ENCODE data around the gene XXYLT1. TPM values are rescaled to one million over a fixed set of nuclear protein-coding genes. Genes with fewer than 3 reads are reported as not detected.

XXYLT1 gene
- total and polyA plus RNA-seq, 9 of the 15 experiments (the other 6 are each of a cell fraction or from before 2014, with no cell fraction given), result 1.9 to 18.9 (median 15.0) TPM

DNA sequence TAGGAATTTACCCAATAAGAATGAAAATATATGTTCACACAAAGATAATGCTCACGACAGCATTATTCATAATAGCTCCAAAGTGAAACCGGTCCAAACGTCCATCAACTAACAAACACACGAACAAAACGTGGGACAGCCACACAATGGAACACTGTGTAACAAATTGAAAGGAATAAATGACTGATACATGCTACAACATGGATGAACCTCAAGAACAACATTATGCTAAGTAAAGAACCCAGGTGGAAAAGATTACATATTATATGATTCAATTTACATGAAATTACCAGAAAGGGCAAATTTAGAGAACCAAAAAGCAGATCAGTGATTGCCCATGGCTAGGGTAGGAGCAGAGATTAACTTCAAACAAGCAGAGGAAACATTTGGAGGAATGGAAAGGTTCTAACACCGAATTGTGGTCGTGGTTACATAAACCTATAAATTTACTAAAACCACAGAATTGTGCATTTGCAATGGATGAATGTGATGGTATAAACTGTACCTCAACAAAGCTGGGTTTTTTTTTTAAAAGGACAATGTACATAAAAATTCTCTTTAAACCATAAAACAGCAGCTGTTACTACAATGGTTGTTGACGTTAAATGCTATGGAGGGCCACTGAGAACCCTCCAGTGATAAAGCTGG lies 76.3 kb downstream of the XXYLT1 start:
- POLR2A ChIA-PET, result interaction anchor here (0.7 to 3.3 kb wide), 7 partner anchors 9 to 156 kb away, joined by 3 to 11 read pairs (median 3); no protein-coding TSS in a partner anchor
- Histone ChIP-seq H3K9me1 (ENCODE audit: control insufficient read depth, insufficient read depth, low read length) (no peaks in the 10 kb centered on the region), H3K4me3 (peak overlapping the region; percentile 3; the same call in 1 of the 2 replicates), H3K27me3 (ENCODE audit: control insufficient read depth in 2 of 2, insufficient read depth in 2 of 2, low read length in 2 of 2) (no peaks in the 10 kb centered on the region), H3K79me2 (ENCODE audit: control insufficient read depth, insufficient read depth, low read length) (peaks cover 47% of the 10 kb centered on the region), H3K27ac (ENCODE audit: extremely low read depth, low read depth, low read length) (peak overlapping the region; percentile 50), H3K9ac (ENCODE audit: insufficient read depth in 1 of 2, low read depth in 2 of 2, low read length in 2 of 2) (peak overlapping the region in 1 of 2 experiments; percentile 47; a peak in 2 of 4 replicates), H2AFZ (ENCODE audit: low read depth, low read length) (peak overlapping the region; percentile 73), H3K9me3 (replicated peaks; ENCODE audit: control insufficient read depth, insufficient read depth, low read depth, low read length) (peaks cover 6% of the 10 kb centered on the region), H3K4me1 (replicated peaks in 1 of 2; ENCODE audit: control insufficient read depth in 2 of 2, insufficient read depth in 2 of 2, low read length in 2 of 2) (peaks cover 18 to 33% of the 10 kb centered on the region in 2 experiments), H3K4me2 (ENCODE audit: insufficient read depth, low read length) (peak overlapping the region; percentile 69), H4K20me1 (replicated peaks; ENCODE audit: control insufficient read depth, insufficient read depth, low read length) (no peaks in the 10 kb centered on the region), H3K36me3 (ENCODE audit: control insufficient read depth, insufficient read depth, low read length) (no peaks in the 10 kb centered on the region)
- no peak for DNase-seq (ENCODE audit: extremely low read depth in 1 of 4, low spot score in 3 of 4)
- in situ Hi-C loops (cut with MboI), result no loop called here
- peak; percentile 44 for ATAC-seq
- CTCF ChIA-PET (ENCODE audit: low intra/inter-chr PET ratio), result no interaction called here
- FAIRE-seq, result no peak
- no TSS peak for BruUV-seq (replicated peaks)
- intact Hi-C loops (cut with micrococcal nuclease), result no loop called here
- WGBS (ENCODE audit: insufficient coverage, low coverage, missing lambda C conversion rate), result 18% methylated on average over 8 of the region's 8 CpGs
- TF ChIP-seq RBBP5 (IDR thresholded peaks at IDR 0.05; ENCODE audit: borderline replicate concordance, insufficient read depth, low read length, poor library complexity, severe bottlenecking) (peak; percentile 28), DPF2 (IDR thresholded peaks at IDR 0.05) (peak; percentile 18; the same call in 1 of the 2 replicates), SNIP1 (IDR thresholded peaks at IDR 0.05; ENCODE audit: low read depth) (no peak), ZKSCAN3 (CRISPR knock-in tag; IDR thresholded peaks at IDR 0.05) (no peak), ETV6 (IDR thresholded peaks at IDR 0.05; ENCODE audit: borderline replicate concordance in 1 of 2, low read depth in 2 of 2, low read length in 1 of 2) (no peak), ETV6 (CRISPR knock-in tag; IDR thresholded peaks at IDR 0.05; ENCODE audit: borderline replicate concordance) (no peak), MTA3 (IDR thresholded peaks at IDR 0.05; ENCODE audit: borderline replicate concordance) (0 out of 2 replicates have a peak, but pooled peaks have one; percentile 24), SNRNP70 (optimal IDR thresholded peaks at IDR 0.05; ENCODE audit: low read depth, low read length) (no peak), TAL1 (IDR thresholded peaks at IDR 0.05) (no peak)
- TF ChIP-seq, protein P1, sequence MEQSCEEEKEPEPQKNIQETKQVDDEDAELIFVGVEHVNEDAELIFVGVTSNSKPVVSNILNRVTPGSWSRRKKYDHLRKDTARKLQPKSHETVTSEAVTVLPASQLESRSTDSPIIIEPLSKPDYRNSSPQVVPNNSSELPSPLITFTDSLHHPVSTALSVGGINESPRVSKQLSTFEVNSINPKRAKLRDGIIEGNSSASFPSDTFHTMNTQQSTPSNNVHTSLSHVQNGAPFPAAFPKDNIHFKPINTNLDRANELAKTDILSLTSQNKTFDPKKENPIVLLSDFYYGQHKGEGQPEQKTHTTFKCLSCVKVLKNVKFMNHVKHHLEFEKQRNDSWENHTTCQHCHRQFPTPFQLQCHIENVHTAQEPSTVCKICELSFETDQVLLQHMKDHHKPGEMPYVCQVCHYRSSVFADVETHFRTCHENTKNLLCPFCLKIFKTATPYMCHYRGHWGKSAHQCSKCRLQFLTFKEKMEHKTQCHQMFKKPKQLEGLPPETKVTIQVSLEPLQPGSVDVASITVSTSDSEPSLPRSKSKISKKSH (CRISPR knock-in tag; IDR thresholded peaks at IDR 0.05), result no peak
- TF ChIP-seq, protein P2, sequence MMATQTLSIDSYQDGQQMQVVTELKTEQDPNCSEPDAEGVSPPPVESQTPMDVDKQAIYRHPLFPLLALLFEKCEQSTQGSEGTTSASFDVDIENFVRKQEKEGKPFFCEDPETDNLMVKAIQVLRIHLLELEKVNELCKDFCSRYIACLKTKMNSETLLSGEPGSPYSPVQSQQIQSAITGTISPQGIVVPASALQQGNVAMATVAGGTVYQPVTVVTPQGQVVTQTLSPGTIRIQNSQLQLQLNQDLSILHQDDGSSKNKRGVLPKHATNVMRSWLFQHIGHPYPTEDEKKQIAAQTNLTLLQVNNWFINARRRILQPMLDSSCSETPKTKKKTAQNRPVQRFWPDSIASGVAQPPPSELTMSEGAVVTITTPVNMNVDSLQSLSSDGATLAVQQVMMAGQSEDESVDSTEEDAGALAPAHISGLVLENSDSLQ (IDR thresholded peaks at IDR 0.05), result peak; percentile 60
- TF ChIP-seq, protein P3, sequence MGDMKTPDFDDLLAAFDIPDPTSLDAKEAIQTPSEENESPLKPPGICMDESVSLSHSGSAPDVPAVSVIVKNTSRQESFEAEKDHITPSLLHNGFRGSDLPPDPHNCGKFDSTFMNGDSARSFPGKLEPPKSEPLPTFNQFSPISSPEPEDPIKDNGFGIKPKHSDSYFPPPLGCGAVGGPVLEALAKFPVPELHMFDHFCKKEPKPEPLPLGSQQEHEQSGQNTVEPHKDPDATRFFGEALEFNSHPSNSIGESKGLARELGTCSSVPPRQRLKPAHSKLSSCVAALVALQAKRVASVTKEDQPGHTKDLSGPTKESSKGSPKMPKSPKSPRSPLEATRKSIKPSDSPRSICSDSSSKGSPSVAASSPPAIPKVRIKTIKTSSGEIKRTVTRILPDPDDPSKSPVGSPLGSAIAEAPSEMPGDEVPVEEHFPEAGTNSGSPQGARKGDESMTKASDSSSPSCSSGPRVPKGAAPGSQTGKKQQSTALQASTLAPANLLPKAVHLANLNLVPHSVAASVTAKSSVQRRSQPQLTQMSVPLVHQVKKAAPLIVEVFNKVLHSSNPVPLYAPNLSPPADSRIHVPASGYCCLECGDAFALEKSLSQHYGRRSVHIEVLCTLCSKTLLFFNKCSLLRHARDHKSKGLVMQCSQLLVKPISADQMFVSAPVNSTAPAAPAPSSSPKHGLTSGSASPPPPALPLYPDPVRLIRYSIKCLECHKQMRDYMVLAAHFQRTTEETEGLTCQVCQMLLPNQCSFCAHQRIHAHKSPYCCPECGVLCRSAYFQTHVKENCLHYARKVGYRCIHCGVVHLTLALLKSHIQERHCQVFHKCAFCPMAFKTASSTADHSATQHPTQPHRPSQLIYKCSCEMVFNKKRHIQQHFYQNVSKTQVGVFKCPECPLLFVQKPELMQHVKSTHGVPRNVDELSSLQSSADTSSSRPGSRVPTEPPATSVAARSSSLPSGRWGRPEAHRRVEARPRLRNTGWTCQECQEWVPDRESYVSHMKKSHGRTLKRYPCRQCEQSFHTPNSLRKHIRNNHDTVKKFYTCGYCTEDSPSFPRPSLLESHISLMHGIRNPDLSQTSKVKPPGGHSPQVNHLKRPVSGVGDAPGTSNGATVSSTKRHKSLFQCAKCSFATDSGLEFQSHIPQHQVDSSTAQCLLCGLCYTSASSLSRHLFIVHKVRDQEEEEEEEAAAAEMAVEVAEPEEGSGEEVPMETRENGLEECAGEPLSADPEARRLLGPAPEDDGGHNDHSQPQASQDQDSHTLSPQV (IDR thresholded peaks at IDR 0.05), result peak; percentile 64
- TF ChIP-seq, protein P4, sequence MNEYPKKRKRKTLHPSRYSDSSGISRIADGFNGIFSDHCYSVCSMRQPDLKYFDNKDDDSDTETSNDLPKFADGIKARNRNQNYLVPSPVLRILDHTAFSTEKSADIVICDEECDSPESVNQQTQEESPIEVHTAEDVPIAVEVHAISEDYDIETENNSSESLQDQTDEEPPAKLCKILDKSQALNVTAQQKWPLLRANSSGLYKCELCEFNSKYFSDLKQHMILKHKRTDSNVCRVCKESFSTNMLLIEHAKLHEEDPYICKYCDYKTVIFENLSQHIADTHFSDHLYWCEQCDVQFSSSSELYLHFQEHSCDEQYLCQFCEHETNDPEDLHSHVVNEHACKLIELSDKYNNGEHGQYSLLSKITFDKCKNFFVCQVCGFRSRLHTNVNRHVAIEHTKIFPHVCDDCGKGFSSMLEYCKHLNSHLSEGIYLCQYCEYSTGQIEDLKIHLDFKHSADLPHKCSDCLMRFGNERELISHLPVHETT (CRISPR knock-in tag; conservative IDR thresholded peaks at IDR 0.05 in 1 of 2, IDR thresholded peaks at IDR 0.05 in 1 of 2), result no peak

All from K562 (cell line).